A673 (cell line): ENCODE measurements around the gene CAMTA2. TPM values are rescaled to one million over a fixed set of nuclear protein-coding genes. Genes with fewer than 3 reads are reported as not detected.

Source experiments
- BruUV-seq: library from RNA; stranded (reverse); fragments of 400-500 nt; replicated peaks from 2 replicates; lab custom pipeline; 2021; lab: Mats Ljungman, UMichigan
- CTCF ChIA-PET: fragments of 300-600 bp; sonication (Branson Sonifier 250); formaldehyde crosslinking; loops from one replicate; lab custom pipeline; 2022; ENCODE audit warnings: antibody characterized with exemption; lab: Charles Lee
- POLR2A ChIA-PET: fragments of 300-600 bp; sonication (Branson Sonifier 250); formaldehyde crosslinking; loops from one replicate; lab custom pipeline; 2022; ENCODE audit warnings: antibody characterized with exemption; ENCODE audit not compliant: low non-redundant PET; lab: Charles Lee
- DNase-seq: peaks from one replicate; pipeline ENCODE4 v3.0.0-alpha.2; 2015; ENCODE audit warnings: low spot score
- H3K27ac ChIP-seq: fragments of 200-600 bp; sonication (generic); 2 replicates; pipeline ENCODE4 v1.5.1; 2016; ENCODE audit warnings: mixed run types, low read depth, mild to moderate bottlenecking, mixed read lengths, antibody characterized with exemption, low read length; ENCODE audit not compliant: poor library complexity, severe bottlenecking
- H3K27me3 ChIP-seq: fragments of 200-600 bp; sonication (generic); replicated peaks from 2 replicates; pipeline ENCODE4 v1.6.1; 2017; ENCODE audit warnings: mixed run types, low read depth, mild to moderate bottlenecking, mixed read lengths, antibody characterized with exemption, low read length; ENCODE audit not compliant: insufficient read depth, poor library complexity
- H3K36me3 ChIP-seq: fragments of 200-600 bp; sonication (generic); 2 replicates; pipeline ENCODE4 v1.6.1; 2016; ENCODE audit warnings: mixed run types, mild to moderate bottlenecking, mixed read lengths, antibody characterized with exemption, low read length; ENCODE audit not compliant: insufficient read depth, poor library complexity, severe bottlenecking
- H3K4me1 ChIP-seq: fragments of 200-600 bp; sonication (generic); 2 replicates; pipeline ENCODE4 v1.6.1; 2017; ENCODE audit warnings: mixed run types, mild to moderate bottlenecking, mixed read lengths, antibody characterized with exemption, low read length; ENCODE audit not compliant: insufficient read depth, poor library complexity, severe bottlenecking
- H3K4me3 ChIP-seq: fragments of 200-600 bp; sonication (generic); 2 replicates; pipeline ENCODE4 v1.5.1; 2016; ENCODE audit warnings: low read depth, mixed run types, mild to moderate bottlenecking, mixed read lengths, low read length; ENCODE audit not compliant: poor library complexity, severe bottlenecking
- H3K9me3 ChIP-seq: fragments of 200-600 bp; sonication (generic); 2 replicates; pipeline ENCODE4 v1.6.1; 2016; ENCODE audit warnings: mixed run types, low read depth, mild to moderate bottlenecking, mixed read lengths, antibody characterized with exemption, low read length; ENCODE audit not compliant: poor library complexity, severe bottlenecking
- EZH2 ChIP-seq: fragments of 200-600 bp; sonication (generic); IDR thresholded peaks from 2 replicates; pipeline ENCODE4 v1.6.1; 2017; ENCODE audit warnings: borderline replicate concordance, low read depth, mild to moderate bottlenecking, mixed read lengths, antibody characterized with exemption, low read length; ENCODE audit not compliant: poor library complexity, severe bottlenecking
- intact Hi-C: fragments of 100-400 bp; cut with micrococcal nuclease; formaldehyde crosslinking; loops from one replicate; pipeline ENCODE4 v1.10.0; 2022; ENCODE audit not compliant: unreplicated experiment
- total RNA-seq: library from RNA; stranded (reverse); gene quantifications from 2 replicates; pipeline ENCODE4 v1.2.3, GENCODE V29; 2021
- TF ChIP-seq, protein P1 (sequence below): fragments of 300-800, 200-600 bp; sonication (generic); conservative IDR thresholded peaks from 2 replicates; pipeline ENCODE4 v1.5.1; 2017; ENCODE audit warnings: low read depth, mild to moderate bottlenecking, antibody characterized with exemption, low read length, moderate library complexity, mixed read lengths

CAMTA2 gene
- total RNA-seq, 1 experiment from 2014 or later = 16.3 TPM

GRCh38 chr17:4947010-4947410 is 40.5 kb downstream of the CAMTA2 start:
- peak overlapping the region; percentile 99 for H3K27ac ChIP-seq
- ChIA-PET POLR2A (no interaction called here), CTCF (interaction anchor here (0.5 kb wide), 1 partner anchor 114 kb away, joined by 3 read pairs; no protein-coding TSS in a partner anchor)
- no peaks in the 10 kb centered on the region for H3K9me3 ChIP-seq
- BruUV-seq = no TSS peak
- intact Hi-C loops = no loop called here
- peak overlapping the region; percentile 100 for H3K4me3 ChIP-seq
- DNase-seq = peak; percentile 43
- H3K4me1 ChIP-seq = peaks cover 36% of the 10 kb centered on the region
- H3K27me3 ChIP-seq = no peaks in the 10 kb centered on the region
- H3K36me3 ChIP-seq = peaks cover 41% of the 10 kb centered on the region
- TF ChIP-seq, protein P1, sequence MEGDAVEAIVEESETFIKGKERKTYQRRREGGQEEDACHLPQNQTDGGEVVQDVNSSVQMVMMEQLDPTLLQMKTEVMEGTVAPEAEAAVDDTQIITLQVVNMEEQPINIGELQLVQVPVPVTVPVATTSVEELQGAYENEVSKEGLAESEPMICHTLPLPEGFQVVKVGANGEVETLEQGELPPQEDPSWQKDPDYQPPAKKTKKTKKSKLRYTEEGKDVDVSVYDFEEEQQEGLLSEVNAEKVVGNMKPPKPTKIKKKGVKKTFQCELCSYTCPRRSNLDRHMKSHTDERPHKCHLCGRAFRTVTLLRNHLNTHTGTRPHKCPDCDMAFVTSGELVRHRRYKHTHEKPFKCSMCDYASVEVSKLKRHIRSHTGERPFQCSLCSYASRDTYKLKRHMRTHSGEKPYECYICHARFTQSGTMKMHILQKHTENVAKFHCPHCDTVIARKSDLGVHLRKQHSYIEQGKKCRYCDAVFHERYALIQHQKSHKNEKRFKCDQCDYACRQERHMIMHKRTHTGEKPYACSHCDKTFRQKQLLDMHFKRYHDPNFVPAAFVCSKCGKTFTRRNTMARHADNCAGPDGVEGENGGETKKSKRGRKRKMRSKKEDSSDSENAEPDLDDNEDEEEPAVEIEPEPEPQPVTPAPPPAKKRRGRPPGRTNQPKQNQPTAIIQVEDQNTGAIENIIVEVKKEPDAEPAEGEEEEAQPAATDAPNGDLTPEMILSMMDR = no peak
- no peak for TF ChIP-seq EZH2

DNA sequence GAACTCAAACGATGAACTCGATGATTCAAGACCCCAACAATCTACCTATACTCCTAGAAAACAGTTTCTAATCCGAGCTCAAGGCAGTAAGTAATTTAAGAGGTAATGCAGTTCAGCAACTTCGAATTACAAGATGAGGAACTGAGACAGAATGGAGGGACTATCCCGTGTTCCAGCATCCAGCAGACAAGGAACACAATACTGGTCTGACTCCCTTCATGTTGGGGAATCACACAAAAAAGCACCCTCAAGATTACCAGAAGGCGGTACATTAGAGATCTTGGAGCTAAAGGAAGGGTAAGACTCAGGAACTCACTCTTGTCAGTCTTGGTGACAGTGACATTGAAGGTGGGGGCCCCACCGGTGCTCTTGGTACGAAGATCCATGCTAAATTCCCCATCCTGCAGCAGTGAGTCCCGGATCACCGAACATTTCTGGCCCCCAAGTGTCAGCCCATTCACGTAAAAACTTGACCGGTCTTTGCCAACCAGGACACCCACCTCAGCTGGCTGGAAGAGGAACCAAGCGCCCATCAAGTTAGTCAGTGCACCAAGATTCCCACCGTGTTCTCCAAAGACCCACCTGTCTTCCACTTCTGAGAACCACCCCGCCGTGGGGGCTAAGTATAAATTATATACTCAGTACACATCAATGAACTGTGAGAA is 41.0 kb downstream of the CAMTA2 start:
- H3K4me1 ChIP-seq = peaks cover 40% of the 10 kb centered on the region
- peaks cover 41% of the 10 kb centered on the region for H3K36me3 ChIP-seq
- no peaks in the 10 kb centered on the region for H3K27me3 ChIP-seq
- H3K27ac ChIP-seq = peak overlapping the region; percentile 99
- ChIA-PET POLR2A (no interaction called here), CTCF (no interaction called here)
- BruUV-seq = TSS peak; percentile 67
- H3K9me3 ChIP-seq = no peaks in the 10 kb centered on the region
- intact Hi-C loops = no loop called here
- H3K4me3 ChIP-seq = peak overlapping the region; percentile 100
- DNase-seq = no peak
- TF ChIP-seq EZH2 = no peak
- TF ChIP-seq, protein P1 = no peak

DNA sequence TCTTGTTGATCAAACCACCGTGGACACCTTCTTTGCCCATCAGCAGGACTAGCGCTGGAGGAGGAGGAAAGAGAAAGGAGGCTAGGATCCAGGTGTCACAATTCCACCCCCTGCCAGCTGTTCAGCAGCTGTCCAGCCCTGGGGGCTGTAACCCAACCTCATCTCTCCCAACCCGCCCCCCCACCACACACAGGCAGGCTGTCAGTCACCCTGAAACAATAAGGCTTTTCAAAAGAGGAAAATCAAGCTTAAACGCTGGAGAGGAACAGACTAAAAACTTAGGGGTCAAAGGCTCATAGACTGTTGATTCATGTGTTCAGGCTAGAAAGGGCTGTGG is 41.6 kb downstream of the CAMTA2 start:
- Histone ChIP-seq H3K27ac (peak overlapping the region; percentile 99), H3K9me3 (no peaks in the 10 kb centered on the region), H3K36me3 (peaks cover 41% of the 10 kb centered on the region), H3K4me1 (peaks cover 43% of the 10 kb centered on the region), H3K4me3 (peak overlapping the region; percentile 100), H3K27me3 (no peaks in the 10 kb centered on the region)
- DNase-seq = no peak
- intact Hi-C loops = no loop called here
- TF ChIP-seq EZH2 = no peak
- TF ChIP-seq, protein P1 = no peak
- CTCF ChIA-PET = no interaction called here
- POLR2A ChIA-PET = no interaction called here
- BruUV-seq = no TSS peak
